Measurements from ENCODE around the gene PPP2R3B.
"Not testable (repeated sequence)": the region's sequence is repeated elsewhere in the genome, so short reads cannot be mapped to it uniquely, and the experiment has no call there.

Gene PPP2R3B

GRCh38 chrX:331825-332495 lies 54.7 kb downstream of the PPP2R3B start:
- no peak overlapping the region for H3K4me3 ChIP-seq (ENCODE audit: low read length)
- DNase-seq (ENCODE audit: low read depth, low spot score): no peak

GRCh38 chrX:331151-331824 lies 55.4 kb downstream of the PPP2R3B start:
- H3K4me3 ChIP-seq (ENCODE audit: low read length): no peak overlapping the region
- no peak for DNase-seq (ENCODE audit: low read depth, low spot score)

- no peak overlapping the region for H3K4me3 ChIP-seq (ENCODE audit: low read length)
- no peak for DNase-seq (ENCODE audit: low read depth, low spot score)
Measured at GRCh38 chrX:330726-331150, 56.0 kb downstream of the PPP2R3B start.

- DNase-seq (ENCODE audit: low read depth, low spot score); H3K4me3 ChIP-seq (ENCODE audit: low read length): not testable (repeated sequence)
Measured at GRCh38 chrX:330141-330725, 56.5 kb downstream of the PPP2R3B start.

- DNase-seq (ENCODE audit: low read depth, low spot score): no peak
- H3K4me3 ChIP-seq (ENCODE audit: low read length): no peak overlapping the region
Measured at GRCh38 chrX:329291-329910, 57.3 kb downstream of the PPP2R3B start.

GRCh38 chrX:327660-328126 lies 59.0 kb downstream of the PPP2R3B start:
- no peak overlapping the region for H3K4me3 ChIP-seq (ENCODE audit: low read length)
- no peak for DNase-seq (ENCODE audit: low read depth, low spot score)

- not testable (repeated sequence) for H3K4me3 ChIP-seq (ENCODE audit: low read length); DNase-seq (ENCODE audit: low read depth, low spot score)
Measured at GRCh38 chrX:324664-325063, 62.0 kb downstream of the PPP2R3B start.

GRCh38 chrX:323721-324628 lies 62.7 kb downstream of the PPP2R3B start:
- no peak overlapping the region for H3K4me3 ChIP-seq (ENCODE audit: low read length)
- DNase-seq (ENCODE audit: low read depth, low spot score): peak; percentile 68

GRCh38 chrX:320126-320783 lies 66.5 kb downstream of the PPP2R3B start:
- DNase-seq (ENCODE audit: low read depth, low spot score): no peak
- peak overlapping the region; percentile 72 for H3K4me3 ChIP-seq (ENCODE audit: low read length)

GRCh38 chrX:319579-320125 lies 67.1 kb downstream of the PPP2R3B start:
- no peak for DNase-seq (ENCODE audit: low read depth, low spot score)
- H3K4me3 ChIP-seq (ENCODE audit: low read length): peak overlapping the region; percentile 72

GRCh38 chrX:318739-319578 lies 67.7 kb downstream of the PPP2R3B start, which contains the start of gene GTPBP6:
GTPBP6 (minus strand) TSS chrX:318796; CDS start chrX:318787, 9 bp downstream.
- DNase-seq (ENCODE audit: low read depth, low spot score): peak; percentile 99
- peak within 1 kb of the TSS; percentile 72 for H3K4me3 ChIP-seq (ENCODE audit: low read length)

- peak; percentile 97 for DNase-seq (ENCODE audit: low read depth, low spot score)
- peak overlapping the region; percentile 68 for H3K4me3 ChIP-seq (ENCODE audit: low read length)
Measured at GRCh38 chrX:318068-318738, 68.5 kb downstream of the PPP2R3B start.

GRCh38 chrX:317424-318067 lies 69.2 kb downstream of the PPP2R3B start:
- peak overlapping the region; percentile 68 for H3K4me3 ChIP-seq (ENCODE audit: low read length)
- no peak for DNase-seq (ENCODE audit: low read depth, low spot score)

GRCh38 chrX:316351-317325 lies 70.1 kb downstream of the PPP2R3B start:
- no peak overlapping the region for H3K4me3 ChIP-seq (ENCODE audit: low read length)
- DNase-seq (ENCODE audit: low read depth, low spot score): no peak

All from Jurkat, Clone E6-1 (cell line).